GM19099 (cell line): ENCODE data around the gene ARID5A.
A peak's percentile ranks its signal among the peaks of the same experiment; 100 is the strongest.

Experiments used
- POLR2A ChIP-seq: IDR thresholded peaks from 3 replicates; pipeline ENCODE4 v1.6.1; 2011; ENCODE audit warnings: low read depth; ENCODE audit not compliant: insufficient read length; ENCODE audit errors: extremely low read depth

ARID5A gene

DNA sequence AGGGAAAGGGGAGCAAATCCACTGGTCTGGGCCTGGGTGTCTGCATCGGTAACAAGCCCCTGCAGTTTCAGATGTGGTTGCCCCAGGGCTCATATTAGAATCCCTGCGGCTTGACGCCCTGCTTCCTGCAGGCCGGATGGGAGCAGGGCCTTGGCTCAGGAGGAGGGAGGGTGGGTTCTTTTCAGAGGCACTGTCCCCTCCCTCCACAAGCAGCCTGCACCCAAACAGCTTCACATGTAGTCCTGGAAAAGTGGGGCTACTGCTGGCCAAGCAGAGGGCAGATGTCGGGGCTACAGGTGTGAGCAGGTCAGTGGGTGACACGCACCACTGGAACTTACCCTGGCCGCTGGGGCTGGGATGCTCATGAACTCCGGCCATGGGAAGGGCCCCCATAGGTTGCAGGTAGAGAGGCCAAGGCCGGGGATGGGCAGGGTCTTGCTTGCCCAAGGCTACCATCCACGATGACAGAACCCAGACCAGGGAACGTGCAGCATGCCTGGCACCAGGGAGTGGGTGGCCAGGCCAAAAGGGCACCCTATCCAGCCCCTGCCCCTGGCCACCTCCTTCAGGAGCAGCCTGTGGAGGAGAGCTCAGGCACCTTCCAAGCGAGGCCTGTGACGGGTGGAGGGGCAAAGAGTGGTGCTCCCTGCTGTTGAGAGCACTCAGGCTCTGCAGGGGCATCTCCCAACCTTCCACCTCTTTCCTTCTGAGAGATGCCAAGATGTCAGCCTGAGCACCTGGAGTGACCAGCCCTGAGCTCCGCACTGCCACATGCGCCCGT is 16.8 kb downstream of the ARID5A start:
- no peak for TF ChIP-seq POLR2A

DNA sequence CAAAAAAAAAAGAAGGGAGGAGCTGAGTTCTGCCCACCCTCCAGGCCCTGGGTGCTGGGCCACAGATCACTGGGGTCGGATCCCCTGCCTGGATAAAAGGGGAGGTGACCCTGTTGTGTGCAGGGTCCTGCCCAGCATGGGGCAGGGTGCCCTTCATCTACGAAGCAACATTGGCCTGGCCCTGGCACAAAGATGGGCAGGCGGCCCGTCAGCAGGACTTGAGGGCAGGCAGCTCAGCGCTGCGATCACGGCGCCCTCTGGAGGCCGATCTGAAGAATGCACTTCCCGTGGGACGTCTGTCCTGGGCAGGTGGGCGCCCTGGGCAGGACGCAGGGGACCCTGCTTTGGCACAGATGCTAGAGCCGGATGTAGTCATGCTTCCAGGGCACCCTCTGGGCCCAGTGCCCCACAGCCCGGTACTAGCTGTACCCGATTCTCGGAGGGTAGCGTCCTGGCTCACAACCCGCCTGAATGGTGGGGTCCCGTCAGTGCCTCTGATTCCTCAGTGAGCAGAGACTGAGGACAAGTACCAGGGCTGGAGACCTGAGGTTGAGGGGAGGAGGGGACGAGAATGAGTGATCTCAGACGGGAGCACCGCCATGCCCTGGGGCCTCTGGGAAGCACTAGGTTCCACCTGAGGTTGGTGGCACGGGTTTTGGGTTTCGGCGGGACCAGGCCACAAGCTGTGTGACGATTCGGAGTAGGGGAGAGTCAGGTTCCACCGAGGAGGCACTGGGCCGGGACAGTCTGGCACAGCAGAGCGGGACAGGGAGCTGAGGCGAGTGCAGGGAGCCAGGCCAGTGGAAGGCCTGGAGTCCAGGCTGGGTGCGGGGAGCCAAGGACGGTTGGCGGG is 18.0 kb downstream of the ARID5A start:
- peak; percentile 22 for TF ChIP-seq POLR2A

DNA sequence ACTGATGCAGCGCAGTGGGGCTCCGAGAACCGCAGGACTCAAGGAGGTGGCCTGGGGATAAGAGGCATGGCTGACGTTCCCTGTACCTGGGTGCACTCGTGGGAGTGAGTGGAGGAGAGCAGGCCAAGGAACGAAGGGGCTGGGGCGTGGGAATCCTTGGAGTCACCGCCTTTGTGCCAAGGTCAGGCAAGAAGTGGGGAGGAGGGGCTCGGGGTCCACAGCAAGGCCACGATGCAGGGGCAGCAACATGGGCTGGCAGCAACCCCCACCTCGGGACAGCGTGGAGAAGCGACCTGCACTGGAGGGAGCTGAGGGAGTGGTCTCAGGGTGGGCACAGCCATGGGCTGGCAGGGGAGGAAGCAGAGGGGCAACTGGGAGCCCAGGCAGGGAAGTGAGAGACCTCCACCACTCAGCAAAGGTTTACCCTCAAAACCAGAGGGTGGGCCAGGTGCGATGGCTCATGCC is 18.6 kb downstream of the ARID5A start:
- no peak for TF ChIP-seq POLR2A

DNA sequence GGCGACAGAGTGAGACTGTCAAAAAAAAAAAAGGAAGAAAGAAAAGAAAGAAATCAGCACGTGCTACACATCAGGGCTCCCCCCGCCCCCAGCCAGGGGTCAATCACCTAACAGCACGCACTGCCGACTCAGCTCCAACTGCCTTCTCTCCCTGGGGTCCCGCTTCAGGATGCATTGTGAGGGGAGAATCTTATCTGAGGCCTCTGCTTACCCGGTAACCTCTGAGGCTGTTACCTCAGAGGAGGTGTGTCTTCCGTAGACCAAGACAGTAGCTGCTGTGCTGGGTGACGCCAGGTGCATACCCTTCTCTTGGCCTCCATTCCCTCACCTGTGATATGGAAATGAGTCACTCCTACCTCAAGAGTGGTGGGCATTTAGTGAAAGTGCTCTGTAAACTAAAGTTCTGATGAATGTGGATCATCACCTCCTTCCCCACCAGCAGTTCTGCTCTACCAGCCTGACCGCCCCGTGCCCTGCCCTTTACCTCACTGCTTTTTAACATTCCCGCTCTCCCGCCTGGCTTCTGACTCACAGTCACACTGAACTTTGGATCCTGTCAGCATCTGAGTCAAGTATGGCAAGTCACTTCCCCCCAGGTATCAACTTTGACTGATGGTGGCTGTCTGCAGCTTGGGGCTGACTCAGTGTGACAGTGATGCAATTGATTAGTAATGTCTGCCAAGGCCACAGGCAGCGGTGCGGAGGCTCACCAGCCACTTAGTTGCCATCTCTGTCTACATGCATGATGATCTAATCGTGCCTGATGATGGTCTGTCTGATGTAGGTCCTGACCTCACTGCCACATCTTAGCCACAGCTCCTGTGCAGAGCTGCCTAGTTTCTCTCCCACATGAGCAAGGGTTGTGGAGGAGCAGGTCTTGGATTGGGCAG is 20.1 kb downstream of the ARID5A start:
- TF ChIP-seq POLR2A: no peak

DNA sequence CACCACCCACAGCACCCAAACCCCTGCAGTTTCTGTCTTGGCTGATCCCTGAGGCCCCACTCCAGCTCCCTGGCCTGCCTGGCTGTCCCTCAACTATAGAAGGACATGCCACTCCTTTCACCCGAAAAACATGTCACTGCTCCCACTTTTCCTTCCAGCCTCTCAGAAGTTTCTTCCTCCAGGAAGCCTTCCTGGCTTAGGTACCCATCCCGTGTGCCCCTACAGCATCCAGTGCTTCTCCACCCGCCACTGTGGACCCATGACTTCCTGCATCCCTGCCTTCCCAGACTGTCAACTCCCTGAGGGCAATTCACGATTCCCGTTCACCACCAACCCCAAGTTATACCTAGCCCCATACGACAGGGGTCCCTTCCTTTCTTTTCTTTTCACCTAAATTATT is 21.5 kb downstream of the ARID5A start:
- TF ChIP-seq POLR2A: no peak

DNA sequence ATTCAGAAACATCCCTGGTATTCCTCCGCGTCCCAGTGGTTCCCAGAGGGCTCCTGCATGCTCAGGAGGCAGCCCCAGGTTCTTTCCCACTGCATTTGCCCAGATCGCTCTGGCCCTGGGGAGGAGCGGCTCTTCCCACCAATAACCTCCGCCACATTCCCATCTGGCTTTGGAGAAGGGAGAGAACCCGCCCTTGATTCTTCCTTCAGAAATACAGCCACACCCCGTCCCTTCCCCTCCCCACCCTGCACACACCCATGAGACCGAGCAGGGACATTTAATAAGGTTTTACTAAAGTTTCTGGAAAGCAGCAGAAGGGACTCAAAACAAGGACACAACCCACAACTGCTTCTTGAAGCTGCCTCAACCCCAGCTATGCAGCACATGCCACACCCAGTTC is 21.9 kb downstream of the ARID5A start:
- TF ChIP-seq POLR2A: no peak

DNA sequence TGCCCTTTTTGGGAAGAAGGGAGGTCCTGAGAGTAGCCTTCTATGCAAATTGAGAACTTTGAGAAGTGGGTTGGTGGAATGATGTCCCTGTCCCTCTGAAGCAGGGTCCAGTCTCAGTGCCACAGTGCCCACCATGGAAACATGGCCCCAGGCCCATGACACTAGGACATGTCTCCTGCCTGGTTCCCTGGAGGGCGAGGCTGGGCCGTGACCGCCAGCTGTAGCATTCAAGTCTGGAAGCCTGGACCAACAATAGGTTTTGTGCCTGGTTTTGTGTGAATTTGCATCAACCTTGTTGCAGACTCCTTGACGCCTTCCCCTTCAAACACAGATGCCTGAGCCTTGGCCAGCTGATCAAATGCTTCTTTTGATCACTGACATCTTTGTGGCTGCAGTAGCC is 27.5 kb downstream of the ARID5A start:
- TF ChIP-seq POLR2A: no peak

DNA sequence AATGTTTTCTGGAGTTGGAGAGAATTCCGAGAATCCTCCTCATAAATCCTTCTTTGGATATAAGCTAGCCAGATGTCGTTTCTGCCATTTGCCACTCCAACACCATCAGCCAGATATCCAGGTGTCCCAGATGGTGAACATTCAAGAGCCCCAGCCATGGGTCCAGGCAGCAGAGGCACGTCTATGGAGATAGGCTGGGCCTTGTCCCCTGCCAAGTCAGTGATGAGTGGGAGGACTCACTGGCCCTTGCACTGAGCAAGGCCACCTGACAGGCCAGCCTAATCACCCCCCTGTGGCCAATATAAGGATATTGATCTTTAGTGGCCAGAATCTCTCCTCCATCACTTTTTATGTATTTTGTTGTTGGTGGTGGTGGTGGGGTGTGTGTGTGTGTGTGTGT is 28.0 kb downstream of the ARID5A start:
- TF ChIP-seq POLR2A: no peak

DNA sequence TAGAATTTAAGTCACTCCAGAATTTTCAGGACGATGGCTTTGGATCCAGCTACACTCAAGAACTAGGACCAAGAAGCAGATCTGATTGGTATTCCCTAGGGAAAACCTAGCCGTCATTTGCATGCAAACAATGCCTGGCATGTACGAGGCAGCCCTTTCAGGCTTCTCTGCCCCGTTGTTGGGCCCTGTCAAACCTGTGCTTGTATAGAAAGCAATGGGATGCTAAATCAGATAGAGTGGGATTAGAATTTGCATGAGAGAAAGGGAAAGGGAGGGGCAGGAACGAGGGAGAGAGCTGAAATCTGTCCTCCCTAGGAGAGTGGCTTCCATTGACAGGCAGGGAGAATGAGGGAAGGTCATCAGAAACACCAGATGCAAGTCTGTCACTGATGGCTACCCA is 28.6 kb downstream of the ARID5A start:
- TF ChIP-seq POLR2A: no peak

DNA sequence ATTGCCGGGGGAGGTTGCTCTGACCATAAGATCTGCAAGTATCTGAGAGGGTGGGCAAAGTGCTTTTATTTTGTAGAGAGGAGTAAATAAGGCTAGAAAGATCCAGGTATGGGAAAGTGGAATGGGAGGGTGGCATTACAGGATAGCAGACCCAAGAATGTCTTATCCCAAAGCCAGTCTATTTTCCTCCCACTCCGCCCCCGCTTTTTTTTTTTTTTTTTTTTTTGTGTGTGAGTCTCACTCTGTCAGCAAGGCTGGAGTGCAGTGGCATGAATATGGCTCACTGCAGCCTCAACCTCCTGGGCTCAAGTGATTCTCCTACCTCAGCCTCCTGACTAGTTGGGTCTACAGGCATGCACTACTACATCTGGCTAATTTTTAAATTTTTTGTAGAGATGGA is 31.5 kb downstream of the ARID5A start:
- TF ChIP-seq POLR2A: no peak

DNA sequence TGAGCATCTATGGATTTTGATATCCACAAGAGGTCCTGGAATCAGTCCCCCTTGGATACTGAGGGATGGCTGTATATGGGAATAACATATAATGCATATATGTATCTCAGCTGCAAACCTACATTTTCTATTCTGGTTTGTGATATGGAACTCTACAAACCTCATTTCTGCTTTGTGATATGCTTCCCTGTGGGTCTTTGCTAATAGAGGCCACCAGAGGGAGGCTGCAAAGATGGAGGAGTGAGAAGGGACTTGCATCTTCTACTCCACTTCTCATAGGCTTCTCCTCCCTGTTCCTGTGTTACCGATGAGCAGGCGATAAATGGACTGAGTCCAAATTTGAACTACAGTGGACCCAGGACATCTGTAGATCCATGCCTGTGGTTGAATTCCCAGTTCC is 37.8 kb downstream of the ARID5A start:
- no peak for TF ChIP-seq POLR2A

DNA sequence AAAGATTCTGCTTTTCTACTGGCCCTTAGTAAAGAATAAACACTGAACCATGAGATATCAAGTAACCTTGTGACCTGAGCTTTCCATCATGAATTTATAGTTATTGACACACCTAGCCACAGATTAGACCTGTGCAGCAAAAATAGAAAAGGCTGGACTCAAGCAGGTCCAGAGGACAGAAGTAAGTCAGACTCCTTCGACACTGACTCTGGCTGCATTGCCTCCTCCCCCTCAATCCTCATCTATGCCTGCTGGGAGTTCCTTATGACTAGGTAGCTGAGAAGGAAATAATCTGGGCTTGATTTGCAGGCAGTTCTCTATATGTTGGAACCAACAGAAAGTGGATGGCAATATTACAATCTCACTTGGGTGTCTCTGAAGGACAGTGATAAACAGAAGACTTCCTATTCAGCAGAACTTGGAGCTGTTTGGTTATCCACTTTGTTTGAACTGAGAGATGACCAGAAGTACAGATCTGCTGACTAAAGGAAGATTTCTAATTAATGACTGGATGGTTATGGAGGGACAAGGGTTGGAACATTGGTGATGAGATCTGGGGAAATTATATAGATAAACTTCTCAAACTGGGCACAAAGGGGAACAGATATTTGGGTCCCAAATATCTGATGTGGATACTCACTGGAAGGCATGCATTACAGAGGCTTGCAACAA is 39.4 kb downstream of the ARID5A start:
- TF ChIP-seq POLR2A: no peak

DNA sequence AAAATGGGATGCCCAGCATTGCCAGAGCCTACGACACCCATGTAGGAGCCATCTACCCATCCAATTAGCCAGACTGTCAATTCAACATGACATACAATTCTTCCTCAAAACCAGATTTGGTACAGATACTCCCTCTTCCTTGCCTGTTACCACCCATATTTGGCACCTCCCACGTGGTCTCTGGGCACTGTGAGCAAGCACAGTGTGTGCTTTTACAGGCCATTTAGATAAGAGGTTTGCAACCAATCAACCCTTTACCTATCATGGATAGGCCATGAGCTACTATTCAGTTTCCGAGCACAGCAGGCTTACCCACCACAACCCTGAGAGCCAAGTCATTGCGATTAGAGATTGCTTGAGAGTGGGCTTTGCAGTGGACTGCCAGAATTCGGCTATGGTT is 40.9 kb downstream of the ARID5A start:
- no peak for TF ChIP-seq POLR2A

DNA sequence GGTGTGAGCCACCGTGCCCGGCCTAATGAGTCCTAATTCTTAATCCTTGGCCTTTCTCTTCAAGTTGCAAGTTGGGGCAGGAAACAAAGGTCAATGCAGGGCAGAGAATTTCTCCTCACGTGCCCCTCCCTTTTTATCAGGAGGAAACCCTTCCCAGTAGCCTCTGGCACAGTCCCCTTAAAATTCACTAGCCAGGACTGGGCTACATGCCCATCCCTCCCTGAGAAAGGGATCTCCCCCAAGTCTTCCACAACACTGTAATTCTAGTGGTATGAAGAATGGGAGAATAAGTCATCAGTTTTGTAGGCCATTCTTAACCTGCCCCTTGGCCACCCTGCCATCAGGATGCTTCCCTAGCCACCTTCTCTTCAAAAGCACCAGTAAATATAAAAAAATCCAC is 42.2 kb downstream of the ARID5A start:
- no peak for TF ChIP-seq POLR2A
